ENCODE measurements around the gene RBBP8. TPM values are rescaled to one million over a fixed set of nuclear protein-coding genes. Genes with fewer than 3 reads are reported as not detected.
"Not testable (repeated sequence)": the region's sequence is repeated elsewhere in the genome, so short reads cannot be mapped to it uniquely, and the experiment has no call there.

Gene RBBP8
- total RNA-seq, 2 donors from 2014 or later, result 9.7 to 10.2 TPM

DNA sequence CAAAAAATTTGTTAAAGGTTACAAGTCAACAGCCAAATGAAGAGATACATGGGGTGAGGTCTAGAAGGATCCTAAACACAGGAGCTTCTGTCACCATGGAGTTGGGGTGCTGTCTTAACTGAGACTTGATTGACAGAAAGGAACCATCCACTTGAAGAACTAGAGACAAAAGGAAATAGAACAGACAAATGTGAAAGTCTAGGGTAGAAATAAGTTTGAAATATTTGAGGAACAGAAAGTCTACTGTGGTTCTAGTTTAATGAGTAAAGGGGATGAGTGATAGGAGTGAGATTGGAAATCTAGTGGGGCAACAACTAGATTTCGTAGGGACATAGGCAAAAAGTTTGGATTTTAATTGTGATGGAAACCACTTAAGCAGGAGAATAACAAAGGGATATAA is 18.7 kb downstream of the RBBP8 start:
- Histone ChIP-seq H3K36me3 (no peaks in the 10 kb centered on the region), H3K4me3 (no peak overlapping the region), H3K9me3 (no peaks in the 10 kb centered on the region), H3K27me3 (replicated peaks; ENCODE audit: insufficient read depth) (no peaks in the 10 kb centered on the region), H3K27ac (no peak overlapping the region), H3K4me1 (ENCODE audit: control insufficient read depth in 1 of 2, low read depth in 2 of 2) (no peaks in the 10 kb centered on the region)
- DNase-seq (ENCODE audit: low spot score) (no peak), ATAC-seq (ENCODE audit: insufficient number of reproducible peaks, low FRiP score, low read depth) (no peak)
- TF ChIP-seq, protein P1, sequence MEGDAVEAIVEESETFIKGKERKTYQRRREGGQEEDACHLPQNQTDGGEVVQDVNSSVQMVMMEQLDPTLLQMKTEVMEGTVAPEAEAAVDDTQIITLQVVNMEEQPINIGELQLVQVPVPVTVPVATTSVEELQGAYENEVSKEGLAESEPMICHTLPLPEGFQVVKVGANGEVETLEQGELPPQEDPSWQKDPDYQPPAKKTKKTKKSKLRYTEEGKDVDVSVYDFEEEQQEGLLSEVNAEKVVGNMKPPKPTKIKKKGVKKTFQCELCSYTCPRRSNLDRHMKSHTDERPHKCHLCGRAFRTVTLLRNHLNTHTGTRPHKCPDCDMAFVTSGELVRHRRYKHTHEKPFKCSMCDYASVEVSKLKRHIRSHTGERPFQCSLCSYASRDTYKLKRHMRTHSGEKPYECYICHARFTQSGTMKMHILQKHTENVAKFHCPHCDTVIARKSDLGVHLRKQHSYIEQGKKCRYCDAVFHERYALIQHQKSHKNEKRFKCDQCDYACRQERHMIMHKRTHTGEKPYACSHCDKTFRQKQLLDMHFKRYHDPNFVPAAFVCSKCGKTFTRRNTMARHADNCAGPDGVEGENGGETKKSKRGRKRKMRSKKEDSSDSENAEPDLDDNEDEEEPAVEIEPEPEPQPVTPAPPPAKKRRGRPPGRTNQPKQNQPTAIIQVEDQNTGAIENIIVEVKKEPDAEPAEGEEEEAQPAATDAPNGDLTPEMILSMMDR (IDR thresholded peaks at IDR 0.05), result no peak

DNA sequence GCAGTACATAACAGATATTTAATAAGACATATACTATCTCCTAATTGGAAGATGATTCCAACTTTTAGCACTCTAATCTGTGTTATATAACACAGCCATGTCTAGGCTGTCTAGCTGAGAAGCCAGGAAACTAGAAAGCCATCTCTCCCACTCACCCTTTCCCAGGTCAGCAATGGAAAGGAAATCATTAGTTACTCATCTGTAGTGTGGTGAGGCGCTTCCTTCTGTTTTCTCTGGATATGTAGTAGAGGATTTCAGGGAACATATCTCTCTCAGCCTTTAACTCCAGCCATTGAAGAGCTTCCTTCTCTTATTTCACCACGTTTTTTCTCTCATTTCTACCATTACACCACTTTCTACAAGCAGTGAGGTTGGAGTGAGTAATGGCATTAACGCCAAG is 19.4 kb downstream of the RBBP8 start:
- Histone ChIP-seq H3K9me3 (no peaks in the 10 kb centered on the region), H3K36me3 (no peaks in the 10 kb centered on the region), H3K4me1 (ENCODE audit: control insufficient read depth in 1 of 2, low read depth in 2 of 2) (no peaks in the 10 kb centered on the region), H3K27ac (no peak overlapping the region), H3K27me3 (replicated peaks; ENCODE audit: insufficient read depth) (no peaks in the 10 kb centered on the region), H3K4me3 (no peak overlapping the region)
- ATAC-seq (ENCODE audit: insufficient number of reproducible peaks, low FRiP score, low read depth) (no peak), DNase-seq (ENCODE audit: low spot score) (no peak)
- TF ChIP-seq, protein P1 (IDR thresholded peaks at IDR 0.05), result no peak

DNA sequence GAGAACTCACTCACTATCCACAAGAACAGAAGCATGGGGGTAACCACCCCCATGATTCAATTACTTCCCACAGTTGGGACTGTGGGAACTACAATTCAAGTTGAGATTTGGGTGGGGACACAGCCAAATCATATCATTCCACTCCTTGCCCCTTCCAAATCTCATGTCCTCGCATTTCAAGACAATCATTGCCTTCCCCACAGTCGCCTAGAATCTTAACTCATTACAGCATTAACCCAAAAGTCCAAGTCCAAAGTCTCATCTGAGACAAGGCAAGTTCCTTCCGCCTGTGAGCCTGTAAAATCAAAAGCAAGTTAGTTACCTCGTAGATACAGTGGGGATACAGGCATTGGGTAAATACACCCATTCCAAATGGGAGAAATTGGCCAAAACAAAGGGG is 20.9 kb downstream of the RBBP8 start:
- not testable (repeated sequence) for ATAC-seq (ENCODE audit: insufficient number of reproducible peaks, low FRiP score, low read depth); H3K27me3 ChIP-seq (replicated peaks; ENCODE audit: insufficient read depth); DNase-seq (ENCODE audit: low spot score)

DNA sequence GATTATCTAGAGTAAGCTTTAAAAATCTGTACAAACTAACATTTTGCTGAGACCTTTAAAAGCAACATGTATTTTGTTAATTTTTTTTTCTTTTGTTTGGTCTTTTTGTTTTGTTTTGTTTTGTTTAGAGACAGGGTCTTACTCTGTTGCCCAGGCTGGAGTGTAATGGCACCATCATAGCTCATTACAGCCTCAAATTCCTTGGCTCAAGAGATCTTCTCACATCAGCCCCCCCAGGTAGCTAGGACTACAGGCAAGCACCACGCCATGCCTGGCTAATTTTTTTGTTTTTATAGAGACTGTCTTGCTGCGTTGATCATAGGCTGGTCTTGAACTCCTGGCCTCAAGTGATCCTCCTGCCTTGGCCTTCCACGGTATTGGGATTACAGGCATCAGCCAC is 23.1 kb downstream of the RBBP8 start:
- DNase-seq (ENCODE audit: low spot score) (no peak), ATAC-seq (ENCODE audit: insufficient number of reproducible peaks, low FRiP score, low read depth) (no peak)
- no peaks in the 10 kb centered on the region for H3K4me1 ChIP-seq (ENCODE audit: control insufficient read depth in 1 of 2, low read depth in 2 of 2)
- no peak overlapping the region for H3K27ac ChIP-seq
- no peaks in the 10 kb centered on the region for H3K27me3 ChIP-seq (replicated peaks; ENCODE audit: insufficient read depth)
- H3K9me3 ChIP-seq, result no peaks in the 10 kb centered on the region
- TF ChIP-seq, protein P1 (IDR thresholded peaks at IDR 0.05), result no peak
- no peak overlapping the region for H3K4me3 ChIP-seq
- H3K36me3 ChIP-seq, result no peaks in the 10 kb centered on the region

More for the DNA sequence above, 20.9 kb downstream of the RBBP8 start:
- not testable (repeated sequence) for H3K27ac ChIP-seq; H3K4me3 ChIP-seq; H3K9me3 ChIP-seq; H3K4me1 ChIP-seq (ENCODE audit: control insufficient read depth in 1 of 2, low read depth in 2 of 2); H3K36me3 ChIP-seq

DNA sequence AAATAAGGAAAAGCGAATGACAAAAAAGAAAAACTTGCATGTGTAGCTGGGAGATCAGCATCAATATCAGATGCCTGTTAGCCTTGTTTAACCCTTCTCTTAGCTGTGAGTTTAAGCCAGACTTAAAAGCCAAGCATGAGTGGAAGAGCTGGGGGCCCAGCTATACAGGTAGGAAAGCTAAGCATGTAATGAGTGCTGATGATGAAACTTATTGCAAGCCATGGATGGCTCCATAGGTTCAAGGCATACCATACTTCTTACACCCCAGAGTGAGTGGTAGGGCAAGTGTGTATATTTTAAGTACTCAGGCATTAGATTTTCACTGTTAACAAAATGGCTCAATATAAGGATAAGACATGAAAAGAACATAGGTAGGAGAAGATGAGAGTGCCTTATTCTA is 28.0 kb downstream of the RBBP8 start:
- ATAC-seq (ENCODE audit: insufficient number of reproducible peaks, low FRiP score, low read depth), result no peak
- no peaks in the 10 kb centered on the region for H3K4me1 ChIP-seq (ENCODE audit: control insufficient read depth in 1 of 2, low read depth in 2 of 2)
- H3K4me3 ChIP-seq, result no peak overlapping the region
- TF ChIP-seq, protein P1 (IDR thresholded peaks at IDR 0.05), result no peak
- no peak for DNase-seq (ENCODE audit: low spot score)
- no peaks in the 10 kb centered on the region for H3K36me3 ChIP-seq
- no peaks in the 10 kb centered on the region for H3K27me3 ChIP-seq (replicated peaks; ENCODE audit: insufficient read depth)
- no peak overlapping the region for H3K27ac ChIP-seq
- no peaks in the 10 kb centered on the region for H3K9me3 ChIP-seq

DNA sequence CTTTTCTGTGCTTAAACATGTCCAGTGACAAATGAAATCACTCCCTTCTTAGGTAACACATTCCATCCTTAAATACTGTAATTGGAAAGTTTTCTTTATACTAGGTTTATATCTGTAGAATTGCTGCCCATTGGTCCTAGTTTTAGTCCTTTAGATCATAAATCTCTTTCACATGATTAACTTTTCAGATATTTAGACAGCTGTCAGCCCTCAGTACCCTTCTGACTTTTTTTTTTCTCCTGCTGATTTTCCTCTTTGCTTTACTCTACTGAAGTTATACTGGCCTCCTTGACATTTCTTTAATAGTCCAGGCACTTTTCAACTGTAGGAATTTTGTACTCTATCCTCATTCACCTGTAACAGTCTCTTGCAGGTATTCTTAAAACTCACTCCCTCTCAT is 28.9 kb downstream of the RBBP8 start:
- no peak overlapping the region for H3K4me3 ChIP-seq
- no peaks in the 10 kb centered on the region for H3K4me1 ChIP-seq (ENCODE audit: control insufficient read depth in 1 of 2, low read depth in 2 of 2)
- H3K36me3 ChIP-seq, result no peaks in the 10 kb centered on the region
- TF ChIP-seq, protein P1 (IDR thresholded peaks at IDR 0.05), result no peak
- ATAC-seq (ENCODE audit: insufficient number of reproducible peaks, low FRiP score, low read depth) (no peak), DNase-seq (ENCODE audit: low spot score) (no peak)
- H3K27ac ChIP-seq, result no peak overlapping the region
- no peaks in the 10 kb centered on the region for H3K27me3 ChIP-seq (replicated peaks; ENCODE audit: insufficient read depth)
- no peaks in the 10 kb centered on the region for H3K9me3 ChIP-seq
